HFFc6 (cell line): Measurements from ENCODE around the gene SCP2D1. TPM values are rescaled to one million over a fixed set of nuclear protein-coding genes. Genes with fewer than 3 reads are reported as not detected.

ENCODE experiments used
- DNase-seq: peaks from one replicate; pipeline ENCODE4 v3.0.0-alpha.2; 2018
- H3K27ac Mint-ChIP-seq: 2 replicates; pipeline ENCODE4 v1.8.0; 2020; ENCODE audit warnings: mild to moderate bottlenecking, mixed read lengths
- H3K27me3 Mint-ChIP-seq: 2 replicates; pipeline ENCODE4 v1.8.0; 2021; ENCODE audit warnings: mild to moderate bottlenecking, moderate library complexity, mixed read lengths; ENCODE audit not compliant: insufficient read depth
- H3K36me3 Mint-ChIP-seq: 2 replicates; pipeline ENCODE4 v1.8.0; 2021; ENCODE audit warnings: low read depth, mixed read lengths
- H3K4me1 Mint-ChIP-seq: 2 replicates; pipeline ENCODE4 v1.8.0; 2020; ENCODE audit warnings: low read depth, mixed read lengths
- H3K4me3 Mint-ChIP-seq: 2 replicates; pipeline ENCODE4 v1.8.0; 2020; ENCODE audit warnings: mild to moderate bottlenecking, moderate library complexity, mixed read lengths
- H3K9me3 Mint-ChIP-seq: 2 replicates; pipeline ENCODE4 v1.8.0; 2020; ENCODE audit warnings: mild to moderate bottlenecking, mixed read lengths
- CTCF ChIP-seq: fragments of 200-600 bp; sonication (generic); IDR thresholded peaks from 2 replicates; pipeline ENCODE4 v1.5.0; 2021; ENCODE audit warnings: antibody characterized with exemption, mild to moderate bottlenecking
- total RNA-seq, 6 experiments: library from RNA; stranded (reverse); fragmentation: NEBNext Ultra II Directional; extraction: Animal tissue kit (Norgen Biotek cat#: 25700); gene quantifications; 2 replicates in 1 of 6; 3 replicates in 5 of 6; pipeline ENCODE4 v1.2.3, GENCODE V29; 2021

Gene SCP2D1
- total RNA-seq, 6 experiments from 2014 or later = not detected

- Mint-ChIP-seq H3K36me3 (no peaks in the 10 kb centered on the region), H3K27ac (no peak overlapping the region), H3K4me3 (no peak overlapping the region), H3K4me1 (no peaks in the 10 kb centered on the region), H3K27me3 (peaks cover 4% of the 10 kb centered on the region), H3K9me3 (no peaks in the 10 kb centered on the region)
- DNase-seq = no peak
- TF ChIP-seq CTCF = no peak
Observed at GRCh38 chr20:18847226-18847755, 33.7 kb downstream of the SCP2D1 start.

- H3K9me3 Mint-ChIP-seq = no peaks in the 10 kb centered on the region; the same call in 1 of the 2 replicates
- H3K27ac Mint-ChIP-seq = no peak overlapping the region
- no peak for DNase-seq
- H3K4me1 Mint-ChIP-seq = no peaks in the 10 kb centered on the region
- TF ChIP-seq CTCF = no peak
- no peak overlapping the region for H3K4me3 Mint-ChIP-seq
- no peaks in the 10 kb centered on the region for H3K36me3 Mint-ChIP-seq
- H3K27me3 Mint-ChIP-seq = peaks cover 4% of the 10 kb centered on the region
Observed at GRCh38 chr20:18849131-18849530, 35.5 kb downstream of the SCP2D1 start.

- no peak for TF ChIP-seq CTCF
Observed at GRCh38 chr20:18851629-18852028, 38.0 kb downstream of the SCP2D1 start.

GRCh38 chr20:18852318-18852717, 38.7 kb downstream of the SCP2D1 start:
- H3K27ac Mint-ChIP-seq = no peak overlapping the region
- no peak for DNase-seq
- H3K36me3 Mint-ChIP-seq = no peaks in the 10 kb centered on the region
- no peaks in the 10 kb centered on the region for H3K4me1 Mint-ChIP-seq
- H3K4me3 Mint-ChIP-seq = no peak overlapping the region
- H3K9me3 Mint-ChIP-seq = peaks cover 4% of the 10 kb centered on the region; the same call in 1 of the 2 replicates
- H3K27me3 Mint-ChIP-seq = peaks cover 2% of the 10 kb centered on the region
- no peak for TF ChIP-seq CTCF

More at GRCh38 chr20:18851629-18852028, 38.0 kb downstream of the SCP2D1 start:
- Mint-ChIP-seq H3K9me3 (no peaks in the 10 kb centered on the region; the same call in 1 of the 2 replicates), H3K4me3 (no peak overlapping the region), H3K36me3 (no peaks in the 10 kb centered on the region), H3K4me1 (no peaks in the 10 kb centered on the region), H3K27me3 (peaks cover 2% of the 10 kb centered on the region), H3K27ac (no peak overlapping the region)
- no peak for DNase-seq

- DNase-seq = no peak
- TF ChIP-seq CTCF = no peak
- Mint-ChIP-seq H3K4me3 (no peak overlapping the region), H3K9me3 (peaks cover 7% of the 10 kb centered on the region; the same call in 1 of the 2 replicates), H3K4me1 (no peaks in the 10 kb centered on the region), H3K27ac (no peak overlapping the region), H3K36me3 (no peaks in the 10 kb centered on the region), H3K27me3 (no peaks in the 10 kb centered on the region; the same call in 1 of the 2 replicates)
Observed at GRCh38 chr20:18853216-18853615, 39.6 kb downstream of the SCP2D1 start.
